GM19463 (cell line): ENCODE results near the gene ZER1.
A peak's percentile ranks its signal among the peaks of the same experiment; 100 is the strongest.
"Not testable (repeated sequence)": the region's sequence is repeated elsewhere in the genome, so short reads cannot be mapped to it uniquely, and the experiment has no call there.

Experiments used
- ATAC-seq: cut with Tn5 transposase; IDR thresholded peaks from one replicate; pipeline ENCODE4 v1.9.1; 2021; ENCODE audit warnings: mild to moderate bottlenecking, moderate library complexity; ENCODE audit not compliant: unreplicated experiment

Gene ZER1

DNA sequence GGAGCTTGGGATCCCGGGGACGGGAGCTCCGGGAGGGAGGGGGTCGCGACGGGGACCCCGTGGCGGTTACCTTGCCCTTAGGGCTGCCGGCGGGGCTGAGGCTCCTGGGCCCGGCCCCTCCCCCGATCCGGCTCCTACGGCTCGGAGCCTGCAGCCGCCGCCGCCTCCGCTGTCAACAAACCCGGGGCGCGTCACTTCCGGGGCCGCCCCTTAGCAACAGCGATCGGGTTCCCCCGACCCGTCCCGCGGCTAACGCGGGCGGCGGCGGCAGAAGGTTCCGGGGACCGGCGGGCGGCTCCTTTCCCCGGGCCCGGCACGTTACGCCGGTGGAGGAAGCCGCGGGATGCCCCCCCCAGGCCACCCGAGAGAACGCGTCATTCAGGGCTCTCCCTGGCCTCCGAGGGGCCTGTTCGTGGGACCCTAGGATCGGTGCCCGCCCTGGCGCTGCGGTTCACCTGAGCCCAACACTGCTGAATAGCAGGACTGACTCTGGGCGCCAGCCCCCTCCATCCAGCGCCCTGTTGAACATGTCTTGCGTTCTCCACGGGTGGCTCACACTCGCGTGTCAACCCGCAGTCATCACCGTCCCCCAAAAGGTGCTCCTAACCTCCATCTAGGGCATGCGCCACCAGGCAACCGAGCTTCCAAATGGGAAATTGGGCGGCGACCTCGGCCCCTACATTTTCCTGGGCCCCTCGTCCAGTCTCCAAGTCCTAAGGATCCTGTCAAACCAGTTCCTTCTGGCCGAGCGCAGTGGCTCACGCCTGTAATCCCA, at the start of gene ZER1:
Gene ZER1 (minus strand): TSS at position 183 of the 775 bp plus-strand sequence. CDS start 16,362 bp downstream, outside the sequence.
- ATAC-seq, result peak; percentile 94

DNA sequence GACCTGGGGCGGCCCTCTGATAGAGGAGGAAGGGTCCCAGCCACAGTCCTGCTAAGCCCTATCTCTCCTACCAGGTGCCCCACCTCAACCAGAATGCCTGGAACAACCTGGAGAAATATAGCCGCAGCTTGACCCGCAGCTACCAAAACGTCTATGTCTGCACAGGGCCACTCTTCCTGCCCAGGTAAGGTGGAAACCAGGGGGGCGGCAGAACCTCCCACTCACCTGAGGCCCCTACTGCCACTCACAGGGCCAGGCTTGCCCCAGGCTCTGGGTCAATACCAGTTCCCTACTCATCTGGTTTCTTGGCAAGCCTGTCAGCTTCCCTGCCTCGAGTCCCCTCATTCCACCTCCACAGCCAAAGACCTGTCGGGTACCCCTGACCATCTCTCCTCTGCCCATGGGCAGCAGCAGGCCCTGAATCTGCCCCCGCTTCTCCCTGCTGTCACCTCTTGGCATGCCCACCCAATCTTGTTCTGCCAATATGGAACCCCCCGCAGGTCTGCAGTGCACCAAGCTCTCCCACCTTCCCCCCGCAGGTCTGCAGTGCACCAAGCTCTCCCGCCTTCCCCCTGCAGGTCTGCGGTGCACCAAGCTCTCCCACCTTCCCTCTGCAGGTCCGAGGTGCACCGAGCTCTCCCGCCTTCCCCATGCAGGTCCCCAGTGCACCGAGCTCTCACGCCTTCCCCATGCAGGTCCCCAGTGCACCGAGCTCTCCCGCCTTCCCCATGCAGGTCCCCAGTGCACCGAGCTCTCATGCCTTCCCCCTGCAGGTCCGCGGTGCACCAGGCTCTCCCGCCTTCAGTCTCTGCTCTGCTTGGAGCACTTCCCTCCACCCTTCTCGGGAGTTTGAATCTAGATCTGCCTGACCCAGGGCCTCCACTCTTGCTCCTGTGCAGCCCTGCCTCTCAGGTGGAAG, 49.2 kb upstream of the ZER1 start:
- ATAC-seq, result no peak

DNA sequence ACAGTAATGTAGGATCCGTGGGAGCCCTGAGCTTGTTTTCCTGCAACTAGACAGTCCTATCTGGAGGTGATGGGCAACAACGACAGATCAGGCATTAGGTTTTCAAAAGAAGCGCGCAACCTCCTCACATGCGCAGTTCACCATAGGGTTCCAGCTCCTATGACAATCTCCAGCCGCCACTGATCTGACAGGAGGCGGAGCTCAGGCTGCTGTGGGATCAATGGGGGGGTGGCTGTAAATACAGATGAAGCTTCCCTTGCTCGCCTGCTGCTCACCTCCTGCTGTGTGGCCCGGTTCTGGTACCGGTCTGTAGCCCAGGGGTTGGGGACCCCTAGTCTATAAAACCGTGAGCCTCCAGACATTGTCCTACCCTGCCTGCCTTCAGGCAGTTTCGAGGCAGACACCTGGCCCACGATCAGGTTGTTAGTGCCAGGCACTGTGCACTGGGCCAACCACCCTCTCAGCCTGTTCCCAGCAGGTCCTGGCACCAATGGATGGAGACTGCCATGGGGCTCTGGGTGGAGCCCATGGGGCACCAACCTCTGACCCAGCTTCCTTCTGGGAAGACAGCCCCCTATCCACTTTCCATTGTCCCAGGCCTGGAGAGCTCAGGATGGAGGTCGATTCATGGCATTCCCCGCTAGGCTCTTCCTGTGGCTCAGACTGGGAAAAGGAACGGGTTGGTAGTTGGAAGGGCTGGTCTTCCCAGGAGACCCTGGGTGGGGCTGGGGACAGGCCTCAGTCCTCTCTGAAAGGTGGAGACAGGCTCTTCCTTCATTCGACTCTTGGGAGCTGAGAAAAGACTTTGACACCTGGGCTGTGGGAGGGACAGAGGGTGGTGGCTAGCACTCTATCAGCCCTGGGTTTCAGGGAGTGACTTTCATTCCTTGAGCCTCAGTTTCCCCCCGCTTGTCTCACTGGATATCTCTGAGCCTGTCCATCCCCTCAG, 48.3 kb upstream of the ZER1 start:
- no peak for ATAC-seq

DNA sequence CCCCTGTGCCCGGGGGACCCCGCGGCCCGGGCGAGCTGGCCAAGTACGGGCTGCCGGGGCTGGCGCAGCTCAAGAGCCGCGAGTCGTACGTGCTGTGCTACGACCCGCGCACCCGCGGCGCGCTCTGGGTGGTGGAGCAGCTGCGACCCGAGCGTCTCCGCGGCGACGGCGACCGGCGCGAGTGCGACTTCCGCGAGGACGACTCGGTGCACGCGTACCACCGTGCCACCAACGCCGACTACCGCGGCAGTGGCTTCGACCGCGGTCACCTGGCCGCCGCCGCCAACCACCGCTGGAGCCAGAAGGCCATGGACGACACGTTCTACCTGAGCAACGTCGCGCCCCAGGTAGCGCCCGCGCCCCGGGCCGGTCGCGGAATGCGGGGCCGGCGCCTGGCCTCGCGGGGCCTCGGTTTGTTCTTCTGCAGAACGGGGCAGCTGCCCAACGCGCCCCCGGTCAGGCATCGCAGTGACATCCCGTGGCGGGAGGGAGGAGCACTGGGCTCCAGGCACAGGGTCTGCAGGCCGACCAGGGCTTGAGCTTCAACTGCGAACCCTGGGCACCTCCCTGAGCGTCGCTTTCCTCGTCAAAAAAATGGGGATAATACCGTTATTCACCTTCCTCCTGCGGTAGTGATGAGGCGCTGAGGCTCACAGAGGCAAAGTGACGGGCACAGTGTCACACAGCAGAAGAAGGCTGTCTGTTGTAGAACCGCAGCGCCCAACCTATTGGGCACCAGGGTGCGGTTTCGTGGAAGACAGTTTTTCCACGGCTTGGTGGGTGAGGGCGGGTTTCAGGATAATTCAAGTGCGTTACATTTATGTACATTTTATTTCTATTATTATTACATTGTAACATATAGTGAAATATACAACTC, 47.4 kb upstream of the ZER1 start:
- ATAC-seq, result peak; percentile 23

DNA sequence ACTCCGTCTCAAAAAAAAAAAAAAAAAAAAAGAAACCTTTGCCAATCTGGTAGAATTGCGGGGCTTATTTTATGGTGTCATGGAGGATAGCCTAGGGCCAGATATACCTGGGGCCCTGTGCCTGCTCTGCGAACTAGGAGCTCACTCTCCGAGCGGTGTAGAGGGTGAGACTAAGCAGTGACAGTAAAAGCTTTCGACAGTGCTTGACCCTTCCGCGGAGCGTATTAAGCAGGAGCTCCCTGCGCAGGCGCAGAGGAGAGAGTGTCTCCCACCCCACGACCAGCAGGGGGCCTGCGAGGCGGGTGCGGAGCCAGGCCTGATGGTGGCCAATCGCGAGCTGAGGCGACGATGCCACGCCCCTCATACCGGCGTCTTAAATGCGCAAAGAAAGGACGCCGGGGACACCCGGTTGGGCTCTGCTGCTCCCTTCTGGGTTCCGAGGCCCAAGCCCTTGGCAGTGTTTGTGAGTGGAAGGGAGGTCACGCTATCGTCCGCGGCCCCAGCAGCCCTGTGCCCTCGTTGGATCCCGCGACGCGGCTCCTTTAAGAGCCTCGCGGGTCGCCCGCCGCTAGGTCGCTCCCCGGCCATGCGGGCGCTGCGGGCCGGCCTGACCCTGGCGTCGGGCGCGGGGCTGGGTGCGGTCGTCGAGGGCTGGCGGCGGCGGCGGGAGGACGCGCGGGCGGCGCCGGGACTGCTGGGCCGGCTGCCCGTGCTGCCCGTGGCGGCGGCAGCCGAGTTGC, 46.5 kb upstream of the ZER1 start, which contains the start of gene ENDOG:
Gene ENDOG (plus strand): TSS at position 402 of the 740 bp plus-strand sequence. CDS start 185 bp downstream, at position 587.
- peak; percentile 94 for ATAC-seq

DNA sequence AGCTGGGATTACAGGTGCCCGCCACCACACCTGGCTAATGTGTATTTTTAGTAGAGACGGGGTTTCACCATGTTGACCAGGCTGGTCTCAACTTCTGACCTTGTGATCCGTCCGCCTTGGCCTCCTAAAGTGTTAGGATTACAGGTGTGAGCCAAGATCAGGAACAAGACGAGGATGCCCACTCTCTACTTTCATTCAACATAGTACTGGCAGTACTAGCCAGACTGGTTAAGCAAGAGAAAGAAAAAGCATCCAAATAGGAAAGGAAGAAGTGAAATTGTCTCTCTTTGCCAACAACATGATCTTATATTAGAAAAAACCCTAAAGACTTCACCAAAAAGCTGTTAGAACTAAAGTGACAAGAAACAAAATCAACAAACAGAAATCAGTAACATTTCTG, 39.1 kb upstream of the ZER1 start:
- ATAC-seq, result no peak

DNA sequence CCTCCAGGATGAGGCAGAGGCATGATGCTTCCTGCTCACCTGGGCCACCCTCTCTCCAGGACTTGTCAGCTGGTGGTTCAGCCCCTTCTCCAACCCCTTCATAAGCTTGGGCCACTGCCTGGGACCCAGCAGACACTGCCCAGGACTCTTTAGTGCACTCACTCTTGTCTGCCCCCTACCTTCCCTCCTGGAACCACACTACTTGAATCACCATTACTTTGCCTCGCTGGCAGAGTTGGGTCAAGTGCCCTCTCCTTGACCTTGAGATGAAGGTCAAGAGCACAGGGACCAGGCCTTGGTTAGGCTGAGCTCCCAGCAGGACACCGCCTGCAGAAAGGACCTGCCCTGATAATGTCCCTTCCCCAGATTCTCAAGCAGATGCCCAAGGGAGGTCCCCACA, 38.1 kb upstream of the ZER1 start:
- no peak for ATAC-seq

DNA sequence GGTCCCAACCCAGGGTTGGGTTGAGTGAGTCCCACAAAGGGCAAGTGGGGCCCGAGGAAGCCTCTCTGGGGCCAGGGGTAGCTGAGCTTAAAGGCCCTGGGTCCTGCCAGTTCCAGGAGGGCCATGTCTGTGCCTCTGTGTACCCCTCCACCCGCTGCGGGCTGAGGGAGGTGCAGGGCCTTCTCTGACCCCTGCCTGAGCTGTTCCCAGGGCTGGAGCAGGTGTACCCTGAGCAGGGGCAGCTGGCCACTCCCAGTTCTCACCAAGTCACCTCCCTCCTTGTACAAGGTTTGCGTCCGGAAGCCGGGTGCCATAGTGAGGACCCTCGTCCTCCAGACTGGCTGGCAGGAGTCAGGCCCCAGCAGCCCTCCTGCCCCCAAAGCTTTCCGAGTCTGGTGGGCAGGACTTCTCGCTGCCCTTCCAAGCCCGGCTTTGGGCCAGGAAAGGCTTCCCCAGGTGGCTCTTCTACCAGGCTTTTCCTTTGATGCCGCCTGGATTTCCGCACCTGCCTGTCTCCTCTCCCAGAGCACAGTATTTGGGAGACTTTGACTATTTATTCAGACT, 37.4 kb upstream of the ZER1 start:
- no peak for ATAC-seq

DNA sequence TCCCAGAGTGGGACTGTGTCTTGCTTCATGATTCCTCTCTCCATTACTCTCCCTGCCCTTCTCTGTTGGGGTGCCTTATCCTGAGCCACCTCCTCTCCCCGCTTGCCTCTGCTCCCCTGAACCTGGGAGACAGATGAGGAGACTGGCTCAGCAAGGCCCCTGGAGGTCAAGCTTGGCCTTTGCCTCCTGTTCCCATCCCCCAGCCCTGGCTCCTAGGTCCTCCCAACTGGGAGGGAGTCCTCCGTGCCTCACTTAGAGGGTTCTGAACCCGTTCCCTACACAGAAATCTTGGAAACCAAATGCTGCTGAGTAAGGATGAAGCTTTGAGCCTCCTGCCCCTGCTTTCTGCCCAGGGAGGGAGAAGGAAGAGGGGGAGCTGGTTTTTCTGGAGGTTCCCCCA, 36.8 kb upstream of the ZER1 start:
- no peak for ATAC-seq

DNA sequence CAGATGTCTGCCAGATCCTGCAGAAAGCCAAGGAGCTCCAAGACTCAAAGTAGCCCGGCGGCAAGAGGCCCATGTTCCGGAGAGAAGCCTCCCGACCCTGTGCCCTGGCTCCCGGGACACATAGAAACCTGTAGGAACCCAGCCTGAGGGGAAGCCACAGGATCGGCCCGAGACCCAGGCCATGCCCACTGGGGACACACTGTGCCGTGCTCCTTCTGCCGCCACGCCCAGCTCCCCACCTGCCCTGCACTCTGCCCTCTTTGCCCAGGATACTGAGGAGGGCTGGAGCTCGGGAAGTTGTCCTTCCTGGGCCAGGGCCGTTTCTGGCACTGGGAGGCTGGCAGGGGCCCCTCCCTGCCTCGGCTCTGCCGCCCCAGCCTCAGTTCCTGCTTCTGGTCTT, 36.1 kb upstream of the ZER1 start:
- no peak for ATAC-seq

DNA sequence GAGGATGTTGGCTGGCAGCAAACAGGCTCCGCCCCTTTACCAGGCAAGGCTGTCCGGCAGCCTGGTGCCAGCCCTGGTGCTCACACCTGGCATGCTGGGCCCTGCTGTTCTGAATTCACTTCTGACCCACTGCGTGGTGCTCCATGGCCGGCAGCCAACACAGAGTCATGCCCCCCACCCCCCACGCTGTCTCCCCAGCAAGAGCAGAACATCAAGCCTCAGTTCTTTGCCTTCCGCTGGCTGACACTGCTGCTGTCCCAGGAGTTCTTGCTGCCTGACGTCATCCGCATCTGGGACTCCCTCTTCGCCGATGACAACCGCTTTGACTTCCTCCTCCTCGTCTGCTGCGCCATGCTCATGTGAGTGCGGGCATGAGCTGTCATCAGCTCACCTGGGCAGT, 33.9 kb upstream of the ZER1 start:
- ATAC-seq, result no peak

DNA sequence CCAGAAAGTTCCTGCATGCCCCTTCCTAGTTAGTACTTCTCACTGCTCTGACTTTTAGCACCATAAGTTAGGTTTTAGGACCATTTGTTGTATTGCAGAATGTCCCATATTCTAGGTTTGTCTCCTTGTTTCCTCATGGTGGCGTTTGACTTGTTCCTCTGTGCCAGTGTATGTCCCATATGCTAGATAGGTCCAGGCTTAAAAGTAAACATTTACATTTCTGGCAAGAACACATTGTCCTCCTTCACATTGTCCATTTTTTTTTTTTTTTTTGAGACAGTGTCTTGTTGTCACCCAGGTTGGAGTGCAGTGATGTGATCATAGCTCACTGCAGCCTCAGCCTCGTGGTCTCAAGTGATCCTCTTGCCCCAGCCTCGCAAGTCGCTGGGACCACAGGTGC, 30.8 kb upstream of the ZER1 start:
- ATAC-seq, result no peak

DNA sequence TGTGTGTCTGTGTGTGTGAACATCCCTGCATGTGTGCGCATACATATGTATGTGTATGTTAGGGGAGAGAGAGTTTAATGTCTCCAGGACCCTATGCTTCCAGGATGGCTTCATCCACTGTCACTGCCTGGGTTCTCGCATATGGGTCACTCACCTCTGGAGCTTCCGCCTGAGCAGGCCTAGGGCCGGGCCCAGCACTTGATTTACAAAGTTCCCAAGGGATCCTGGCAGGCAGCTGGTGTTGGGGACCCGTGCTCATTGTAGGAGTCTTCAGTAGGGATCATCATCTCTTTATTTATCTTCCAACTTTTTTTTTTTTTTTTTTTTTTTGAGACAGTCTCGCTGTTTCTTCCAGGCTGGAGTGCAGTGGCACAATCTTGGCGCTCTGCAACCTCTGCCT, 28.3 kb upstream of the ZER1 start:
- ATAC-seq, result no peak

DNA sequence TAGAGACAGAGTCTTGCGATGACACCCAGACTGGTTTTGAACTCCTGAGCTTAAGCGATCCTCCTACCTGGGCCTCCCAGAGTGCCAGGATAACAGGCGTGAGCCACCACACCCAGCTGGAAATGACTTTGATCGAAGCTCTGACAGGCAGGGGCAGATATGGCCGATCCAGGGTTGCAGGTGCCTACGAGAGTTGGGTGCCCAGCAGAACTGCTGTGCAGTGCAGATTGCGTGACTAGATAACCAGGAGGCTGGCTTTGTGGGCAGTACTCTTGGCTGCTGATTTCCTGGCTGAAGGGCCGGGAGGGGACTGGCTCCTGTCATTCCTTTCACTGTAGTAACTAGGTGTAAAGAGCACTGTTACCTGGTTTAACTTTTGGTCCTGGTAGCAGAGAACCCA, 27.2 kb upstream of the ZER1 start:
- no peak for ATAC-seq

DNA sequence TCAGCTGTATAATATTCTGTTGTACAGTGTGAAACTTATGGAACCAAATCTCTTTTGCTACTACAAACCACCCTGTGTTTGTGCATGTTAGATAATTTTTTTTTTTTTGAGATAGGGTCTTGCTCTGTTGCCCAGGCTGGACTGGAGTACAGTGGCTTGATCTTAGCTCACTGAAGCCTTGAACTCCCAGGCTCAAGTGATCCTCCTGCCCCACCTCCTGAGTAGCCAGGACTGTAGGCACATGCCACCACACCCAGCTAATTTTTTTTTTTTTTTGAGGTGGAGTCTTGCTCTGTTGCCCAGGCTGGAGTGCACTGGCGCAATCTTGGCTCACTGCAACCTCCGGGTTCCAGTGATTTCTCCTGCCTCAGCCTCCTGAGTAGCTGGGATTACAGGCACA, 23.2 kb upstream of the ZER1 start:
- not testable (repeated sequence) for ATAC-seq

DNA sequence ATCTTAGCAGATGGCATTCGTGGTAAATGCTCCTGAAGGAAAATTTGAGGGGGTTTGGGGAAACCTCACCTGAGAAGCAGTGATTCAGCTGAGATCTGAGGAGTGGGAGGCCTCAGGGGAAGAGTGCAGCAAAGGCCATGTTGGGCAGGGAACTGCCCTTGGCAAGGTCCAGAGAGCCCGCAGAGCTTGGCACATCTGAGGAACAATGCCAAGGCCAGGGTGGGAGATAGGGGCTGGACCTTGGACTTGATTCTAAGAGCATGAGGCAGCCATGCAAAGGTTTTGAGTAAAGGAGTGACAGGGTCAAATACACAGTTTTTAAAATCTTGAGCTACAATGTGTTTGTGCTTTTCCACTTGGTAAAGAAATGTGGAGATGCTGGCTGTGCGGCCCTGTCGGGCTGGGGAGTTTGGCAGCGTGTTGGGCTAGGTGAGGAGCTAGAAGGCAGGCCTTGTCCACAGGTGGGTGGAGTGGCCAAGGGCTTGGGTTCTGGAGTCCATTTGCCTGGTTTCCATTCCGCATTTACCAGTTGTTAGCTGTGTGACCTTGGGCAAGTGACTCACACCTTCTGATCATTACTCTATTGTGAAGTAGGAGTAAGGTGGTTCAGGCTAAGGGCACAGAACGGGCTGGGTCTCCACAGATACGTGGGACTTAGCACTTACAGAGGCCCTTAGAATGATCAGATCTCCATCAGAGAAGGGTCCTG, 21.4 kb upstream of the ZER1 start:
- no peak for ATAC-seq

DNA sequence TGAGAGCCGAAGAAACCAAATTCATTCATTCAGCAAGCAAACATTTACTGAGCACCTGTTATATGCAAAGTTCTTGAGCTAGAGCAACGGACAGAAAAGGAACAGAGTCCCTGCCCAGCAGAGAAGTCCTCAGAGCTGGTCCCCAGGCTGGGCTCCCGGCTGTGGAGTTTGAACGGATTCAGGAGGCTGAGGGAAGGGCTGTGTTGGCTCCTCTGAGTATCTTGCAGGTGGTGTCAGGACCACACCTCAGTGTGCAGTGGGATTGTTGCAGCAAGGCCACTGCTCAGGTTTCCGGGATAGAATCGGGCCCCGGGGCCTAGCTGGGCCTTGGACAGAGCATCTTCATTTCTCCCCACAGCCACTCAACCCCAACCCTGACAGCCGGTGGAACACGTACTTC, 20.4 kb upstream of the ZER1 start:
- ATAC-seq, result no peak

DNA sequence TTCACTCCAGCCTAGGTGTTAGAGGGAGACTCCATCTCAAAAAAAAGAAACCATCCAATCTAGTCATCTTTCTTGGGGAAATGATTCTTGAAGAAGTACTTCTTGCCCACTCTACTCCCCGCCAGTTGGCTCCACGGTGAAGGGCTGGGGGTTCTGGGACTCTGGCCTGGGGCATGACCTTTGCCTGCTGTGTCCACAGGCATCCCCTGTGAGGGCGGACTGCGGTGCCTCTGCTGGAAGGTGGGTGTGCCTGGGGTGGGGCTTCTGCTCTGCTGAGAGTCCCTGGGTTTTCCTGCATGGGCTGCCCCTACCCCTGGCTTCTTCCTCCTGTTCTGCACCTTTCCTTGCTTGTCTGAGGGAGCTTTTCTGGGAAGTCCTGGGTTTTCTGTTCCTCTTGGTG, 18.8 kb upstream of the ZER1 start:
- no peak for ATAC-seq
